ENCODE results near the gene ISCU.

DNA sequence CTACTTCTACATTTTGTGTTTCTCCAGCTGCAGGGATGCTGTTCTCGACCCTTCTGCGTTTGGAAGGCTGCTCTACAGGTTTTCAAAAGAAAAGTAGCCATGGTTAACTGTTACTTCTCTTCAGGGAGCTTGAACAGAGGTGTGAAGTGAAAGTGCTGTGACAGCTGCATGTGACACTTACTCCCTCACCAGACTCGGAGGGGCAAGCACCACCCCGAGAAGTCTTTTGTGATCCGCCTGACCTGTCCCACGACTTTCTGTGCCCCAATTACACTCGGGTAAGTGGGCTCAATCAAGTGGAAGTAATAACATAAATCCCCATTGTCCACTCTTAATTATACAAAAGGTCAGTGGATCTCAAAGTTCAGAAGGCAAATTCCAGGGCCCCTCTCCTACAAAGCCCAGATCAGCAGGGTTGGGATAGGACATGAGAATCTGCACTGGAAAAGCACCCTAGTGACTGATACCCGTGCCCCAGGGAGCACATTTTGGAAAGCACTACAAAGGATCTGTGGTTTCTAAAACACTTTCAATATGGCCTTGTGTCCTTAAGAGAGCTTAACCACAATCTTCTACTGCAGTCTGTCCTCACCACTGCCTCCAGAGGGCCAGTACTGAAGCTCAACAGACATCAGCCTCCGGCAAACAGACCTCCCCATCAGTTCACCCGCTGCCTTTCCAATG, 35.8 kb upstream of the ISCU start:
- TF ChIP-seq POLR2A (IDR thresholded peaks at IDR 0.05; ENCODE audit: low read length) (no peak), GATA1 (IDR thresholded peaks at IDR 0.05; ENCODE audit: low read depth, low read length) (no peak)

Data from erythroblast (primary cell).